ENCODE measurements around the gene CIITA. TPM values are rescaled to one million over a fixed set of nuclear protein-coding genes. Genes with fewer than 3 reads are reported as not detected.
A peak's percentile ranks its signal among the peaks of the same experiment; 100 is the strongest.

The CIITA gene
- polyA plus RNA-seq, 1 donor (not counting 4 experiments of a cell fraction or from before 2014, with no cell fraction given), result 0.05 TPM

GRCh38 chr16:10980813-10981212, 103.8 kb downstream of the CIITA start:
- Histone ChIP-seq H3K27me3 (ENCODE audit: control insufficient read depth, extremely low read depth, insufficient read depth, low read length) (no peaks in the 10 kb centered on the region), H3K4me3 (ENCODE audit: control insufficient read depth in 2 of 3, extremely low read depth in 1 of 3, insufficient read depth in 2 of 3, low read depth in 1 of 3, low read length in 3 of 3) (no peak overlapping the region), H3K9ac (ENCODE audit: control insufficient read depth, extremely low read depth, insufficient read depth, low read length) (no peak overlapping the region), H3K79me2 (ENCODE audit: control insufficient read depth, insufficient read depth, low read length) (no peaks in the 10 kb centered on the region), H3K4me1 (ENCODE audit: control insufficient read depth, extremely low read depth, insufficient read depth, low read length) (peaks cover 23% of the 10 kb centered on the region), H3K9me1 (ENCODE audit: control insufficient read depth, extremely low read depth, insufficient read depth, low read length) (no peaks in the 10 kb centered on the region), H4K20me1 (ENCODE audit: control insufficient read depth, extremely low read depth, insufficient read depth, low read length) (no peaks in the 10 kb centered on the region), H3K27ac (ENCODE audit: control insufficient read depth, insufficient read depth, low read length) (no peak overlapping the region), H3K36me3 (ENCODE audit: control insufficient read depth in 2 of 2, extremely low read depth in 1 of 2, insufficient read depth in 2 of 2, low read length in 2 of 2) (peaks cover 4 to 10% of the 10 kb centered on the region in 2 experiments), H3K4me2 (ENCODE audit: control insufficient read depth, extremely low read depth, insufficient read depth, low read depth, low read length) (no peak overlapping the region), H3K9me3 (ENCODE audit: control insufficient read depth, low read depth, low read length) (no peaks in the 10 kb centered on the region), H2AFZ (ENCODE audit: control insufficient read depth, low read length) (no peak overlapping the region)
- dilution Hi-C loops (cut with MboI; ENCODE audit: extremely low pct_ligation_motif_present, low sequenced_read_pairs), result no loop called here
- TF ChIP-seq CTCF (optimal IDR thresholded peaks at IDR 0.05 in 1 of 3, IDR thresholded peaks at IDR 0.05 in 1 of 3, conservative IDR thresholded peaks at IDR 0.05 in 1 of 3; ENCODE audit: extremely low read depth in 1 of 3, insufficient read depth in 2 of 3, low read length in 3 of 3) (no peak), EZH2 (IDR thresholded peaks at IDR 0.05; ENCODE audit: low read length) (no peak)
- DNase-seq (ENCODE audit: low read depth, low spot score), result no peak
- no peak for FAIRE-seq

DNA sequence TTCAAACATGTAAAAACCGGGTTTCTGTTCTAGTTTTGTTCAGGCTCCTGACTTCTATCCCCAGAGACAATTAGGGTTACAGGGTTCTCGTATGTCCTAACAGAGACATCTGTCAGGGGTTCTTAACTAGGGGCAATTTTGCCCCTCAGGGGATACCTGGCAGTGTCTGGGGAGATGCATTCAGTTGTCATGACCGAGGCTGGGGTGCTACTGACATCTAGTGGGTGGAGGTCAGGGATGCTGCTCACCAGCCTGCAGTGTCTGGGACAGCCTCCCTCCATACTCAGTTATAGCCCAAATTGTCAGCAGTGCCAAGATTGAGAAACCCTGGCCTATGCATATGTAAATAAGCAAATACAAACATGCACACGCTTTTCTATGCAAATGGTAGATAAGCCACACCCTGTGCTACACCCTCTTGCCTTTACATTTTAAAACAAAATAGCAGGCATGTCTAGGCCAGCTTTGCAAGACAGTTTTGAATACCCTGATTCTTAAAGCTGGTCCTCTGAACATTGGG, 104.8 kb downstream of the CIITA start:
- H3K36me3 ChIP-seq (ENCODE audit: control insufficient read depth in 2 of 2, extremely low read depth in 1 of 2, insufficient read depth in 2 of 2, low read length in 2 of 2), result peaks cover 4 to 10% of the 10 kb centered on the region in 2 experiments
- TF ChIP-seq CTCF (optimal IDR thresholded peaks at IDR 0.05 in 1 of 3, IDR thresholded peaks at IDR 0.05 in 1 of 3, conservative IDR thresholded peaks at IDR 0.05 in 1 of 3; ENCODE audit: extremely low read depth in 1 of 3, insufficient read depth in 2 of 3, low read length in 3 of 3) (peak; percentile 69 to 87 (median 73)), EZH2 (IDR thresholded peaks at IDR 0.05; ENCODE audit: low read length) (no peak)
- H3K79me2 ChIP-seq (ENCODE audit: control insufficient read depth, insufficient read depth, low read length), result no peaks in the 10 kb centered on the region

More for the DNA sequence above, 104.8 kb downstream of the CIITA start:
- H3K4me2 ChIP-seq (ENCODE audit: control insufficient read depth, extremely low read depth, insufficient read depth, low read depth, low read length), result no peak overlapping the region
- H3K27ac ChIP-seq (ENCODE audit: control insufficient read depth, insufficient read depth, low read length), result no peak overlapping the region
- FAIRE-seq (no peak), DNase-seq (ENCODE audit: low read depth, low spot score) (no peak)
- no peaks in the 10 kb centered on the region for H3K27me3 ChIP-seq (ENCODE audit: control insufficient read depth, extremely low read depth, insufficient read depth, low read length)
- no peak overlapping the region for H3K9ac ChIP-seq (ENCODE audit: control insufficient read depth, extremely low read depth, insufficient read depth, low read length)
- H3K9me1 ChIP-seq (ENCODE audit: control insufficient read depth, extremely low read depth, insufficient read depth, low read length), result no peaks in the 10 kb centered on the region
- H2AFZ ChIP-seq (ENCODE audit: control insufficient read depth, low read length), result no peak overlapping the region
- H3K4me3 ChIP-seq (ENCODE audit: control insufficient read depth in 2 of 3, extremely low read depth in 1 of 3, insufficient read depth in 2 of 3, low read depth in 1 of 3, low read length in 3 of 3), result no peak overlapping the region
- no peaks in the 10 kb centered on the region for H3K9me3 ChIP-seq (ENCODE audit: control insufficient read depth, low read depth, low read length)
- dilution Hi-C loops (cut with MboI; ENCODE audit: extremely low pct_ligation_motif_present, low sequenced_read_pairs), result no loop called here
- H3K4me1 ChIP-seq (ENCODE audit: control insufficient read depth, extremely low read depth, insufficient read depth, low read length), result peaks cover 23% of the 10 kb centered on the region
- H4K20me1 ChIP-seq (ENCODE audit: control insufficient read depth, extremely low read depth, insufficient read depth, low read length), result no peaks in the 10 kb centered on the region

Measured in keratinocyte (primary cell).